IPS-11a (cell line): ENCODE results near the gene C1orf198.
A peak's percentile ranks its signal among the peaks of the same experiment; 100 is the strongest.

Source experiments
- H3K4me3 ChIP-seq: one replicate; pipeline ENCODE4 v1.5.1; 2013; ENCODE audit warnings: low read depth, low read length, control low read depth

Gene C1orf198

GRCh38 chr1:230894032-230894431 lies 25.7 kb upstream of the C1orf198 start:
- no peak overlapping the region for H3K4me3 ChIP-seq

- no peak overlapping the region for H3K4me3 ChIP-seq
Observed at GRCh38 chr1:230892018-230892491, 23.7 kb upstream of the C1orf198 start.

- no peak overlapping the region for H3K4me3 ChIP-seq
Observed at GRCh38 chr1:230891413-230891812, 23.1 kb upstream of the C1orf198 start.

DNA sequence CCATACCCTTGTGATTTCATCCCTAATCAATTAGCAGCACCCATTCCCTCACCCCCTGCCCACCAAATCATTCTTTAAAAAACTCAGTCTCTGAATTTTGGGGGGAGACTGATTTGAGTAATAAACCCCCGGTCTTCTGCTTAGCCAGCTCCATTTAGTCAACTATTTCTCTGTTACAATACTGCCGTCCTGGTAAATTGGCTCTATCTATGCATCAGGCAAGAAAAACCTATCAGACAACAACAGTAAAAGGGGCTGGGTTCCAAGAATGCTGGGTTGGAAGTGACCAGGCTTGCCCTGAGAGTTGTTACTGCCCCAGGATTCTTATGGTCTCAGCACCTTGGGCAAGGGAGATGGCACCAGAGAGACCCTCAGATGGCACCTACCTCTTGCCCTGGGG lies 16.3 kb upstream of the C1orf198 start:
- no peak overlapping the region for H3K4me3 ChIP-seq

- no peak overlapping the region for H3K4me3 ChIP-seq
Observed at GRCh38 chr1:230883967-230884366, 15.6 kb upstream of the C1orf198 start.

- H3K4me3 ChIP-seq = no peak overlapping the region
Observed at GRCh38 chr1:230879778-230880177, 11.5 kb upstream of the C1orf198 start.

GRCh38 chr1:230878591-230878990 lies 10.3 kb upstream of the C1orf198 start:
- H3K4me3 ChIP-seq = no peak overlapping the region

- no peak overlapping the region for H3K4me3 ChIP-seq
Observed at GRCh38 chr1:230877924-230878590, 9.7 kb upstream of the C1orf198 start.

- no peak overlapping the region for H3K4me3 ChIP-seq
Observed at GRCh38 chr1:230877146-230877923, 9.0 kb upstream of the C1orf198 start.

DNA sequence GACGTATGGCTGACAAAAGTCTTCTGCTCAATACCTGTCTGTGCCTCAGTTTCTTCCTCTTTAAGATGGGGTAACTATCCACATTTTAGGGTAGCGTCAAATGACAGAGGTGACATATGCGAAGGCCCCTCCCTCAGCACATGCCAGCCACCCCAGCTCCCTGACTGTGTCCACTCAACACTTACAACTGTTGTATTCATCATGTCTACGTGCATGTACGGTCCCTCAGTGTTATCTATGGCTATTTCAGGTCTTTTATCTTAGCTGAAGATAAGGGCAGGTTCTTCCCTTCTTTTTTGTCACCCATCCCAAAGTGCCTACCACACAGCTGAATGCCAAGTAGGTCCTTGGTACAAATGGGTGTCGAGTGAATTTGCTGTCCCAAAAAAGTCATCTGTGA lies 8.3 kb upstream of the C1orf198 start:
- H3K4me3 ChIP-seq = no peak overlapping the region

GRCh38 chr1:230875370-230875769 lies 7.0 kb upstream of the C1orf198 start:
- H3K4me3 ChIP-seq = no peak overlapping the region

DNA sequence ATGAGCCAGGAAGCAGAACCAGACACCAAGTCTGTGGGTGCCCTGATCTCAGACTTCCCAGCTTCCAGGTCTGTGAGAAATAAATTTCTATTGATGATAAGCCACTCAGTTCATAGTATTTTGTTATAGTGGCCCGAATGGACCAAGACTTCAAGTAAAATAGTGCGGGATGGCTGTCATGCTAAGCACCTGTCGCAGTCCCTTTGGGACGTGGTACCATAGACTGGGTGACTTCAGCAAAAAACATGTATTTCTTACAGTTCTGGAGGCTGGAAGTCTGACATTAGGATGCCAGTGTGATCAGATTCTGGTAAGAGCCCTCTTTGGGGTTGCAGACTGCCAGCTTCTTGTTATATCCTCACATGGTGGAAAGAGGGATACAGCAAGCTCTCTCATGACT lies 2.6 kb upstream of the C1orf198 start:
- no peak overlapping the region for H3K4me3 ChIP-seq

- peak overlapping the region; percentile 42 for H3K4me3 ChIP-seq
Observed at GRCh38 chr1:230869500-230869899, 1.2 kb upstream of the C1orf198 start.

DNA sequence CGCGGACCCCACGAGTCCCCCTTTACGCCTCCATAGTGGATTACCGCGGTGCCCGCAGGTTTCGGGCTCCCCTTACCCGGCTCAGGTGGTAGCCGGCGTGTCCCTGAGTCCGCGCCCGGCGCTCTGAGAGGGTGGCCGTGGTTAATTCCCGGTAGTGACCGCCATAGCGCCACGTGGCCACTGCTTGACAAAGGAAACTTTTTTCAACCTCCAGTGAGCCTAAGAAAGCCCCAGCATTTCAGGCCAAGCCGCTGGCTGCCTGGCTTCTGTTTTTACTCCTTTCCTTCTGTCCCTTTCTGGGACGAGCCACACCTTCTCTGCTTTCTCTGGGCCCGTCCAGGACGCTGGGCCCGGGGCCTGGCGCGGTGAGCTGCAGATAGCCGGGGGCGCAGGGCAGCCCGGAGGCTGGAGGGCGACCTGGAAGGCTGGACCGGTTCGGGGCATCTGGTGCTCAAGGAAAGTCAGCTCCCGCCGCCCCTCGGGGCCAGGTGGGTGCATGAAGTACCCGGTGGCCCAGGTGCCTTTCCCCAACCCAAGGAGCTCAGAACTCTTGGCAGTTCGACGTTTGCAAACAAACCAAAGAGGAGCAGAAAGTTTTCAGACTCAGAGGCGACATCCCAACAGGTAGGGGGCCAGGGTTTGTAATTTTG lies 540 bp upstream of the C1orf198 start:
- peak overlapping the region; percentile 42 for H3K4me3 ChIP-seq

GRCh38 chr1:230867101-230867902 lies 1.0 kb downstream of the C1orf198 start:
- H3K4me3 ChIP-seq = peak overlapping the region; percentile 80

DNA sequence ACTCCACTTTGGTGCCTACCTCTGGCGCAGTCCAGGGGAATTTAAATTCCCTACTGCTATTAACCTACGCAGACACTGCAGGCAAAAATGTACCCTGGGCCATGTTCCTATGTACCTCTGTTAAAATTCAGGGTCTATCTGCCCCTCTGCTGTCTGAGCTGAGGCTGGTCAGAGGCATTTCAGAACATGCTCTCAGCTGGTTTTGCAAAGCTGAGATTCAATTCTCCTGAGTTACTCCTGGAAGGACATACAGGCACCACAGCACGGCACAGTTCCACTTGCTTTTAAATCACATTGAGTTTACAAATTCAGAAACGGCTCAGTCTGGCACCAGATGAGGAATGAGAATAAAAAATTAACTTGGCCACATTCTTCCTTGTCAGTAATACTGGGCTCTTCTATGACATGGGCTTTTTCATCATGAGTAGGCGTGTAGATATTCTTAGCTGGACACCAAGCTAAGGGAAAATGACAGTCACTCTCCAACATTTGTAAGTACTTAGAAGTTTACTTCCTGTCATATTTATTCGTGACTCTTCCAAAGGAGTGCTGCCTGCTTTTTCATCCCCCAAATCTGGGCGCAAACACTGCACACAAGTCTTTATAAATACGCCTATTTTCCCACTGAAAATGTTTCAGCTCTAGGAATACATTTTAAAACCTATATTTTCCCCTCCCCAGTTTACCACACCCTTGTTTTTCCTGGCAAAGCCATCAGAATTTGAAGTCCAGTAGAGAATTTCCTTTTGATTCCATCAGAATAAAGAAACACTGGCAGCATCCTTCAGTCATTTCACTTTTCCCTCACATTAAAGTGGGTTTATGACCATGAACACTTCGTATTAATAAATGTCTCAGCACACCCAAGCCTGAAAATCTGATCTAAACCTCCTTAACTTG lies 1.9 kb downstream of the C1orf198 start:
- H3K4me3 ChIP-seq = no peak overlapping the region

- H3K4me3 ChIP-seq = no peak overlapping the region
Observed at GRCh38 chr1:230865062-230865817, 3.1 kb downstream of the C1orf198 start.

DNA sequence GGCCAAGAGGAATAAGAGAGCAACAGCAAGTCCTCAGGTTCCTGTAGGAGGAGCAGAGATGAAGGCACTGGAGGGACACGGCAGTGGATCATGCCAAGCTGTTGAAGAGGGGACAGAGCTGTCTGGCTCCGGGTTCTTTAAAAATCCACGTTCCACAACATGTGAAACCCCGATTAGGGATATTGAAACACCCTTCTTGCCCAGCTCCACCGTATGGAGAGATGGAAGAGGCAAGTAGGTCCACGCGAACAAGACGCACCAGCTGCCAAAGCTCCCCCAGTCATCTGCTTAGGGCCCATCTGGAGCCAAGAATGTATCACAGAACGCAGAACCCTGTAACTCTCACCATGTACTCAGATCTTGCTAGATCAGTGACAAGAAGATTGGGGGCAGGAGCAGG lies 3.9 kb downstream of the C1orf198 start:
- no peak overlapping the region for H3K4me3 ChIP-seq

DNA sequence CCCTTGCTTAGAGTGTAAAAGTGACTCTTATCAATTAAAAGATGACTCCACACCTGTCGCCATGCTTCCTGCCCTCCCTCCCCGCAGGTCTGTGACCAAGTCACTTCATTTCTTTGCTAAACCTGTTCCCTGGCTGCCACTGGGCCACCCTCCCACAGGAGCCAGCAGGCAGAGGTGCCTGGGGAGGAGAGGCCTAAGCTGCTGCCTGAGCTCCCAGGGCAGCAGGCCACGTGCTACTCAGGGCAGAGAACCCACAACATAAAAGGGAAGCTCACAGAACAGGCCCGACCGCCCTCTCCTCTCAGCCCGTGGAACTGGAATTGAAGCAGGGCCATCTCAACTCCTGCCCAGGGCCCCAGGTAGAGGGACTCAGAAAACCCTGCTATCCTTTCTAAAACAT lies 4.9 kb downstream of the C1orf198 start:
- no peak overlapping the region for H3K4me3 ChIP-seq
